H9 (cell line): Measurements from ENCODE around the gene CC2D1A. TPM values are rescaled to one million over a fixed set of nuclear protein-coding genes. Genes with fewer than 3 reads are reported as not detected.

Experiments used
- DNase-seq: peaks from one replicate; pipeline ENCODE4 v3.0.0-alpha.2; 2017
- H2AFZ ChIP-seq: one replicate; pipeline ENCODE4 v1.6.1; 2013; ENCODE audit warnings: mild to moderate bottlenecking, low read length, control low read depth, moderate library complexity
- H2AK5ac ChIP-seq: 2 replicates; pipeline ENCODE4 v1.6.1; 2013; ENCODE audit warnings: low read length, control low read depth, mixed read lengths; ENCODE audit not compliant: insufficient read length
- H2BK120ac ChIP-seq: one replicate; pipeline ENCODE4 v1.6.1; 2013; ENCODE audit warnings: low read depth, mild to moderate bottlenecking, low read length, control low read depth, inconsistent platforms; ENCODE audit not compliant: poor library complexity, severe bottlenecking
- H2BK12ac ChIP-seq: 2 replicates; pipeline ENCODE4 v1.6.1; 2013; ENCODE audit warnings: low read length, control low read depth, mixed read lengths, low read depth; ENCODE audit not compliant: insufficient read length
- H2BK15ac ChIP-seq: 2 replicates; pipeline ENCODE4 v1.6.1; 2013; ENCODE audit warnings: low read depth, low read length, control low read depth
- H2BK20ac ChIP-seq: one replicate; pipeline ENCODE4 v1.6.1; 2013; ENCODE audit warnings: low read depth, mild to moderate bottlenecking, low read length, control low read depth, inconsistent platforms; ENCODE audit not compliant: poor library complexity, severe bottlenecking
- H2BK5ac ChIP-seq: 2 replicates; pipeline ENCODE4 v1.6.1; 2013; ENCODE audit warnings: low read length, control low read depth, mixed read lengths; ENCODE audit not compliant: insufficient read length
- H3K14ac ChIP-seq: 2 replicates; pipeline ENCODE4 v1.6.1; 2013; ENCODE audit warnings: low read length, control low read depth; ENCODE audit not compliant: insufficient read depth
- H3K18ac ChIP-seq: 2 replicates; pipeline ENCODE4 v1.6.1; 2013; ENCODE audit warnings: low read depth, mild to moderate bottlenecking, mixed read lengths, low read length, control low read depth; ENCODE audit not compliant: insufficient read length
- H3K23ac ChIP-seq: 2 replicates; pipeline ENCODE4 v1.6.1; 2013; ENCODE audit warnings: low read length, control low read depth, mixed read lengths, low read depth; ENCODE audit not compliant: insufficient read length
- H3K23me2 ChIP-seq: 2 replicates; pipeline ENCODE4 v1.6.1; 2013; ENCODE audit warnings: low read depth, mild to moderate bottlenecking, mixed read lengths, low read length, control low read depth; ENCODE audit not compliant: insufficient read length, poor library complexity, severe bottlenecking
- H3K27ac ChIP-seq: 2 replicates; pipeline ENCODE4 v1.5.1; 2013; ENCODE audit warnings: low read length, control low read depth, mixed read lengths, low read depth; ENCODE audit not compliant: insufficient read length
- H3K27me3 ChIP-seq: 2 replicates; pipeline ENCODE4 v1.6.1; 2013; ENCODE audit warnings: low read length, control low read depth, inconsistent platforms; ENCODE audit not compliant: insufficient read depth
- H3K4ac ChIP-seq: 2 replicates; pipeline ENCODE4 v1.6.1; 2013; ENCODE audit warnings: low read depth, mild to moderate bottlenecking, control low read depth, inconsistent platforms, low read length, moderate library complexity
- H3K4me1 ChIP-seq: 2 replicates; pipeline ENCODE4 v1.6.1; 2013; ENCODE audit warnings: low read length, control low read depth, inconsistent platforms; ENCODE audit not compliant: insufficient read depth
- H3K4me2 ChIP-seq: 2 replicates; pipeline ENCODE4 v1.6.1; 2013; ENCODE audit warnings: low read length, control low read depth, mixed read lengths; ENCODE audit not compliant: insufficient read length, insufficient read depth
- H3K56ac ChIP-seq: 2 replicates; pipeline ENCODE4 v1.6.1; 2013; ENCODE audit warnings: low read depth, mild to moderate bottlenecking, mixed read lengths, low read length, control low read depth; ENCODE audit not compliant: insufficient read length
- H3K79me1 ChIP-seq: 2 replicates; pipeline ENCODE4 v1.6.1; 2013; ENCODE audit warnings: low read depth, mild to moderate bottlenecking, moderate library complexity, low read length, control low read depth, inconsistent platforms; ENCODE audit not compliant: insufficient read depth, poor library complexity, severe bottlenecking
- H3K79me2 ChIP-seq: 2 replicates; pipeline ENCODE4 v1.6.1; 2013; ENCODE audit warnings: low read length, control low read depth, inconsistent platforms; ENCODE audit not compliant: insufficient read depth
- H3K9ac ChIP-seq: 2 replicates; pipeline ENCODE4 v1.6.1; 2013; ENCODE audit warnings: low read length, control low read depth, mixed read lengths; ENCODE audit not compliant: insufficient read length; ENCODE audit errors: extremely low read depth
- H3K9me3 ChIP-seq: one replicate; pipeline ENCODE4 v1.6.1; 2013; ENCODE audit warnings: low read depth, low read length, inconsistent platforms; ENCODE audit not compliant: control insufficient read depth
- H3T11ph ChIP-seq: one replicate; pipeline ENCODE4 v1.6.1; 2013; ENCODE audit warnings: mild to moderate bottlenecking, low read length, control low read depth, inconsistent platforms
- H4K20me1 ChIP-seq: one replicate; pipeline ENCODE4 v1.6.1; 2013; ENCODE audit not compliant: control insufficient read depth, insufficient read length, insufficient read depth
- H4K5ac ChIP-seq: 2 replicates; pipeline ENCODE4 v1.6.1; 2013; ENCODE audit warnings: low read depth, mild to moderate bottlenecking, mixed read lengths, low read length, control low read depth; ENCODE audit not compliant: insufficient read length
- H4K8ac ChIP-seq: replicated peaks from 2 replicates; pipeline ENCODE4 v1.6.1; 2013; ENCODE audit warnings: low read length, control low read depth, mixed read lengths, low read depth; ENCODE audit not compliant: insufficient read length
- H4K91ac ChIP-seq: 2 replicates; pipeline ENCODE4 v1.6.1; 2013; ENCODE audit warnings: low read depth, mild to moderate bottlenecking, moderate library complexity, mixed read lengths, low read length, control low read depth; ENCODE audit not compliant: insufficient read length
- H3K27ac Mint-ChIP-seq, 3 experiments: 2 replicates in 2 of 3; 3 replicates in 1 of 3; pipeline ENCODE4 v1.8.0; 2020 to 2021; ENCODE audit warnings: mixed read lengths in 3 of 3, mild to moderate bottlenecking in 1 of 3, moderate library complexity in 1 of 3
- H3K27me3 Mint-ChIP-seq: 2 replicates; pipeline ENCODE4 v1.8.0; 2021; ENCODE audit warnings: low read depth, mild to moderate bottlenecking, moderate library complexity, mixed read lengths
- H3K36me3 Mint-ChIP-seq, 3 experiments: 2 replicates in 2 of 3; 3 replicates in 1 of 3; pipeline ENCODE4 v1.8.0; 2020 to 2021; ENCODE audit warnings: low read depth in 3 of 3, mixed read lengths in 3 of 3; ENCODE audit not compliant: insufficient read depth in 1 of 3
- H3K4me1 Mint-ChIP-seq, 2 experiments: 2 replicates each; pipeline ENCODE4 v1.8.0; 2020; ENCODE audit warnings: mixed read lengths in 2 of 2
- H3K4me3 Mint-ChIP-seq, 2 experiments: 2 replicates in 1 of 2; 3 replicates in 1 of 2; pipeline ENCODE4 v1.8.0; 2020 to 2021; ENCODE audit warnings: mild to moderate bottlenecking in 2 of 2, mixed read lengths in 2 of 2, moderate library complexity in 1 of 2
- H3K9me3 Mint-ChIP-seq, 2 experiments: 2 replicates in 1 of 2; 3 replicates in 1 of 2; pipeline ENCODE4 v1.8.0; 2020; ENCODE audit warnings: mild to moderate bottlenecking in 2 of 2, mixed read lengths in 2 of 2, moderate library complexity in 1 of 2
- WGBS: extraction: QIAGEN DNeasy Blood & Tissue Kit; methylation state at CpG from one replicate; pipeline ENCODE4 v1.1.7; 2013; ENCODE audit warnings: missing lambda C conversion rate, low lambda C conversion rate, mixed read lengths; ENCODE audit not compliant: insufficient read length; ENCODE audit errors: extremely low coverage; 5-methylcytosine and 5-hydroxymethylcytosine counted together
- total RNA-seq: library from RNA; stranded (reverse); gene quantifications from 2 replicates; pipeline ENCODE4 v1.2.1, GENCODE V29; 2021
- TF ChIP-seq, protein P1 (sequence below): fragments of 200-600 bp; sonication (generic); conservative IDR thresholded peaks from 3 replicates; pipeline ENCODE4 v1.8.0; 2021; ENCODE audit warnings: antibody characterized with exemption, mild to moderate bottlenecking

The CC2D1A gene
- total RNA-seq, 1 experiment from 2014 or later: 48.5 TPM

DNA sequence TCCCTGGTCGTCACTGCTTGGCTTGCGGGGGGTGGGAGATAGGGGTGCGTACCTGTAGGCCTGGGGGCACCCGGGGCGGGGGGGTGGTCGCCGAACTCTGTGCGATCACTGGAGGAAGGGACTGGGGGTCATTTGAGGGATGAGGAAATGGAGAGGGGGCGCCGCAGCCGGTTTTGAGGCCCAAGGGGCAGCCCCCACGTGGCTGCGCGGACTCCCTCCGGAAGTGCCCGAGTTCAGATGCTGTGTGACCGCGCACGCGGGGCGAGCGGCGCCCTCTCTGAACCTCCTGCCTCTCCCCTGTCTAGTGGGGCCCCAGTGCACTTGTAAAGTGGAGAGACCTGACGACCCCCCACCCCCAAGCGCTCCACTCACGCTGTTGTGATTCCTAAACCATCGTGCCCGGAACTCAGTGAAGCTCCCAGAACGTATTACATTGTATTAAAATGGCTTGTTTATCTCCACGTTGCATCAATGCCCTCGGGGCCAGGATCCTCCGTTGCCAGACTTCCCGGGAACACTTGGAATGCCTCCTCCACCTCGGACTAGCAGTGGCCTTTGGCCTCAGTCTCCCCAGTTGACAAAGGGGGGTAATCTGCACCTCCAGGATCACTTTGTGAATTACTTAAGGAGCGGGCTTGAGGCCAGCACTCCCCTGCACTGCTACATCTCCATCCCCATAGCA is 32.0 kb upstream of the CC2D1A start:
- Histone ChIP-seq H3K27me3 (peaks cover 36% of the 10 kb centered on the region; the same call in 1 of the 2 replicates), H3K79me2 (no peaks in the 10 kb centered on the region), H3K9ac (no peak overlapping the region), H3K27ac (no peak overlapping the region), H4K91ac (no peak overlapping the region), H2BK12ac (no peak overlapping the region), H4K5ac (no peak overlapping the region), H3K18ac (no peak overlapping the region), H2AK5ac (no peak overlapping the region), H3K23me2 (peaks cover 3% of the 10 kb centered on the region), H3K23ac (no peak overlapping the region), H4K20me1 (no peaks in the 10 kb centered on the region), H2BK15ac (no peak overlapping the region), H3K9me3 (no peaks in the 10 kb centered on the region), H3K14ac (no peak overlapping the region), H3K56ac (no peak overlapping the region), H3T11ph (no peak overlapping the region), H3K4me2 (no peak overlapping the region), H2BK120ac (no peak overlapping the region), H3K79me1 (no peaks in the 10 kb centered on the region), H2BK20ac (no peak overlapping the region), H3K4me1 (no peaks in the 10 kb centered on the region), H3K4ac (no peak overlapping the region), H4K8ac (no peak overlapping the region), H2BK5ac (no peak overlapping the region), H2AFZ (no peak overlapping the region)
- no CpG with 5 or more reads among the region's 35 CpGs for WGBS
- TF ChIP-seq, protein P1, sequence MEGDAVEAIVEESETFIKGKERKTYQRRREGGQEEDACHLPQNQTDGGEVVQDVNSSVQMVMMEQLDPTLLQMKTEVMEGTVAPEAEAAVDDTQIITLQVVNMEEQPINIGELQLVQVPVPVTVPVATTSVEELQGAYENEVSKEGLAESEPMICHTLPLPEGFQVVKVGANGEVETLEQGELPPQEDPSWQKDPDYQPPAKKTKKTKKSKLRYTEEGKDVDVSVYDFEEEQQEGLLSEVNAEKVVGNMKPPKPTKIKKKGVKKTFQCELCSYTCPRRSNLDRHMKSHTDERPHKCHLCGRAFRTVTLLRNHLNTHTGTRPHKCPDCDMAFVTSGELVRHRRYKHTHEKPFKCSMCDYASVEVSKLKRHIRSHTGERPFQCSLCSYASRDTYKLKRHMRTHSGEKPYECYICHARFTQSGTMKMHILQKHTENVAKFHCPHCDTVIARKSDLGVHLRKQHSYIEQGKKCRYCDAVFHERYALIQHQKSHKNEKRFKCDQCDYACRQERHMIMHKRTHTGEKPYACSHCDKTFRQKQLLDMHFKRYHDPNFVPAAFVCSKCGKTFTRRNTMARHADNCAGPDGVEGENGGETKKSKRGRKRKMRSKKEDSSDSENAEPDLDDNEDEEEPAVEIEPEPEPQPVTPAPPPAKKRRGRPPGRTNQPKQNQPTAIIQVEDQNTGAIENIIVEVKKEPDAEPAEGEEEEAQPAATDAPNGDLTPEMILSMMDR: no peak
- DNase-seq: no peak
- Mint-ChIP-seq H3K27ac (no peak overlapping the region), H3K4me1 (peaks cover 3 to 8% of the 10 kb centered on the region in 2 experiments), H3K4me3 (peak overlapping the region in 1 of 2 experiments; percentile 81; a peak in 3 of 5 replicates), H3K27me3 (peaks cover 98% of the 10 kb centered on the region), H3K9me3 (no peaks in the 10 kb centered on the region), H3K36me3 (no peaks in the 10 kb centered on the region)
